PC-9 (cell line): ENCODE results near the gene MAGI2. TPM values are rescaled to one million over a fixed set of nuclear protein-coding genes. Genes with fewer than 3 reads are reported as not detected.

Experiments used
- BruUV-seq: library from RNA; stranded (reverse); fragments of 400-500 nt; replicated peaks from 2 replicates; lab custom pipeline; 2021; lab: Mats Ljungman, UMichigan
- CTCF ChIA-PET: fragments of 300-600 bp; sonication (Branson Sonifier 250); formaldehyde crosslinking; loops from one replicate; lab custom pipeline; 2022; ENCODE audit warnings: antibody characterized with exemption; lab: Charles Lee
- POLR2A ChIA-PET: fragments of 300-600 bp; sonication (Branson Sonifier 250); formaldehyde crosslinking; loops from one replicate; lab custom pipeline; 2022; ENCODE audit warnings: antibody characterized with exemption; ENCODE audit not compliant: unreplicated experiment; lab: Charles Lee
- DNase-seq, 2 experiments: peaks; one replicate each; pipeline versions ENCODE4 v3.0.0 to v3.0.0-alpha.2; 2015 to 2022; ENCODE audit warnings: mixed read lengths in 1 of 2
- H2AFZ ChIP-seq: fragments of 200-600 bp; sonication (generic); 2 replicates; pipeline ENCODE4 v1.8.1; 2017; ENCODE audit warnings: antibody characterized with exemption
- H3F3A ChIP-seq: fragments of 200-600 bp; sonication (generic); 2 replicates; pipeline ENCODE4 v1.8.1; 2017; ENCODE audit warnings: antibody characterized with exemption, mild to moderate bottlenecking, low read depth; ENCODE audit not compliant: insufficient read depth
- H3K27ac ChIP-seq: fragments of 200-600 bp; sonication (generic); 2 replicates; pipeline ENCODE4 v1.6.1; 2016; ENCODE audit warnings: mixed run types
- H3K27me3 ChIP-seq: fragments of 200-600 bp; sonication (generic); 2 replicates; pipeline ENCODE4 v1.6.1; 2016; ENCODE audit warnings: low read depth, mixed run types; ENCODE audit not compliant: insufficient read depth
- H3K36me3 ChIP-seq: fragments of 200-600 bp; sonication (generic); 2 replicates; pipeline ENCODE4 v1.6.1; 2016; ENCODE audit warnings: low read depth, mixed run types
- H3K4me1 ChIP-seq: fragments of 200-600 bp; sonication (generic); replicated peaks from 2 replicates; pipeline ENCODE4 v1.6.1; 2016; ENCODE audit warnings: mixed run types; ENCODE audit not compliant: insufficient read depth
- H3K4me2 ChIP-seq: fragments of 200-600 bp; sonication (generic); 2 replicates; pipeline ENCODE4 v1.6.1; 2017; ENCODE audit warnings: mixed run types
- H3K4me3 ChIP-seq: fragments of 200-600 bp; sonication (generic); 2 replicates; pipeline ENCODE4 v1.6.1; 2016; ENCODE audit warnings: mixed run types
- H3K79me2 ChIP-seq: fragments of 200-600 bp; sonication (generic); 2 replicates; pipeline ENCODE4 v1.6.1; 2017; ENCODE audit warnings: low read depth, mixed run types
- H3K9me2 ChIP-seq: fragments of 200-600 bp; sonication (generic); 2 replicates; pipeline ENCODE4 v1.8.1; 2017; ENCODE audit warnings: mild to moderate bottlenecking; ENCODE audit not compliant: insufficient read depth
- H3K9me3 ChIP-seq: fragments of 200-600 bp; sonication (generic); 2 replicates; pipeline ENCODE4 v1.8.1; 2016; ENCODE audit warnings: low read depth; ENCODE audit not compliant: insufficient read depth
- H4K20me1 ChIP-seq: fragments of 200-600 bp; sonication (generic); 2 replicates; pipeline ENCODE4 v1.8.1; 2017; ENCODE audit not compliant: insufficient read depth
- EZH2 ChIP-seq: fragments of 200-600 bp; sonication (generic); IDR thresholded peaks from 2 replicates; pipeline ENCODE4 v1.8.0; 2017; ENCODE audit warnings: antibody characterized with exemption, low read depth
- intact Hi-C: fragments of 100-400 bp; cut with micrococcal nuclease; formaldehyde crosslinking; loops from one replicate; pipeline ENCODE4 v1.10.0; 2022; ENCODE audit not compliant: unreplicated experiment
- total RNA-seq: library from RNA; stranded (reverse); gene quantifications from 2 replicates; pipeline ENCODE4 v1.2.3, GENCODE V29; 2021
- TF ChIP-seq, protein P1 (sequence below): fragments of 200-600 bp; sonication (generic); conservative IDR thresholded peaks from 2 replicates; pipeline ENCODE4 v1.6.1; 2017; ENCODE audit warnings: mixed run types, antibody characterized with exemption, mild to moderate bottlenecking, moderate library complexity

MAGI2 gene
- total RNA-seq, 1 experiment from 2014 or later = 0.92 TPM

DNA sequence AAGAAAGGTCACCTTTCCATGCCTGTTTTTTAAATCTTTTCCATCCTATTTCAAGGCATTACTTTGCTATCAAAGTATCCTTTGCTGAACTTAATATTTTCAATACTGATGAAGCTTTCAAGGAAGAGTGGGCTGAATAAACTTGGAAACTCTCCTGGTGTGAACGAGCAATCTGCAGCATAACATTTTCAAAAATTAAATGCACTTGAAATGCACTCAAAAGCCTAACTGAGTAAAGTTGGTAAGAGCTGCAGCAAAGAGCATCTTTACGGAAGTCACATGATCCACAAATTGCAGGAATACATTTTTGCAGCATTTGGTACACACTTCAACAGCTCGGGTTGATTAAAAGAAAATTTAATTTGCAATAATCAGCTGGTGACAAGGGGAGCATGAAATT is 1287.6 kb downstream of the MAGI2 start:
- CTCF ChIA-PET = no interaction called here
- H3F3A ChIP-seq = no peaks in the 10 kb centered on the region

GRCh38 chr7:78165454-78165853 is 1288.0 kb downstream of the MAGI2 start:
- Histone ChIP-seq H3K4me1 (no peaks in the 10 kb centered on the region), H4K20me1 (no peaks in the 10 kb centered on the region), H3K27ac (no peak overlapping the region), H3K9me3 (no peaks in the 10 kb centered on the region), H3K27me3 (no peaks in the 10 kb centered on the region), H3F3A (no peaks in the 10 kb centered on the region), H3K36me3 (no peaks in the 10 kb centered on the region), H3K4me2 (no peak overlapping the region), H2AFZ (no peak overlapping the region), H3K4me3 (no peak overlapping the region), H3K79me2 (no peaks in the 10 kb centered on the region), H3K9me2 (no peaks in the 10 kb centered on the region)
- BruUV-seq = no TSS peak
- no peak for DNase-seq
- intact Hi-C loops = no loop called here
- no peak for TF ChIP-seq EZH2
- TF ChIP-seq, protein P1, sequence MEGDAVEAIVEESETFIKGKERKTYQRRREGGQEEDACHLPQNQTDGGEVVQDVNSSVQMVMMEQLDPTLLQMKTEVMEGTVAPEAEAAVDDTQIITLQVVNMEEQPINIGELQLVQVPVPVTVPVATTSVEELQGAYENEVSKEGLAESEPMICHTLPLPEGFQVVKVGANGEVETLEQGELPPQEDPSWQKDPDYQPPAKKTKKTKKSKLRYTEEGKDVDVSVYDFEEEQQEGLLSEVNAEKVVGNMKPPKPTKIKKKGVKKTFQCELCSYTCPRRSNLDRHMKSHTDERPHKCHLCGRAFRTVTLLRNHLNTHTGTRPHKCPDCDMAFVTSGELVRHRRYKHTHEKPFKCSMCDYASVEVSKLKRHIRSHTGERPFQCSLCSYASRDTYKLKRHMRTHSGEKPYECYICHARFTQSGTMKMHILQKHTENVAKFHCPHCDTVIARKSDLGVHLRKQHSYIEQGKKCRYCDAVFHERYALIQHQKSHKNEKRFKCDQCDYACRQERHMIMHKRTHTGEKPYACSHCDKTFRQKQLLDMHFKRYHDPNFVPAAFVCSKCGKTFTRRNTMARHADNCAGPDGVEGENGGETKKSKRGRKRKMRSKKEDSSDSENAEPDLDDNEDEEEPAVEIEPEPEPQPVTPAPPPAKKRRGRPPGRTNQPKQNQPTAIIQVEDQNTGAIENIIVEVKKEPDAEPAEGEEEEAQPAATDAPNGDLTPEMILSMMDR = no peak
- ChIA-PET CTCF (no interaction called here), POLR2A (no interaction called here)

More for the DNA sequence above, 1287.6 kb downstream of the MAGI2 start:
- H3K36me3 ChIP-seq = no peaks in the 10 kb centered on the region
- POLR2A ChIA-PET = no interaction called here
- H4K20me1 ChIP-seq = no peaks in the 10 kb centered on the region
- no peaks in the 10 kb centered on the region for H3K9me2 ChIP-seq
- no peak overlapping the region for H2AFZ ChIP-seq
- intact Hi-C loops = no loop called here
- no peaks in the 10 kb centered on the region for H3K4me1 ChIP-seq
- H3K4me3 ChIP-seq = no peak overlapping the region
- H3K27me3 ChIP-seq = no peaks in the 10 kb centered on the region
- H3K9me3 ChIP-seq = no peaks in the 10 kb centered on the region
- TF ChIP-seq, protein P1 = no peak
- no peak for TF ChIP-seq EZH2
- H3K27ac ChIP-seq = no peak overlapping the region
- H3K79me2 ChIP-seq = no peaks in the 10 kb centered on the region
- BruUV-seq = no TSS peak
- no peak overlapping the region for H3K4me2 ChIP-seq
- DNase-seq = no peak

DNA sequence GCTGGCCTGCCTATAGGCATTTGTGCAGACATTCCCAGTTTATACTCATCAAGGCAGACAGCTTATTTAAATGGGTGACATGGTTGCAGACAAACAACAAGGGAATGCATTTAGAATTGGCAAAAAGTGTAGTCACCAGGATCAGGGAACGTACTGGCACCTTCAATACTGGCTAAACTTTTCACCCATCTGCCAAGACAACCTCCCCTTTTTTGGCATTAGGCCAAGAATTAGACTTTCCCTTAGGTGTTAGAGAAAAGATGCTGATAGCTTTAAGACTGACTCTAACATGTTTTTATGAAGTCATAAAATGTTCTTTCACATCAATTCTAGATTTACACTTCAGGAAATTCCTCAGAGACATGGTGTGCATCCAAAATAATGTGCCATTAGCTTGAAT is 1289.0 kb downstream of the MAGI2 start:
- CTCF ChIA-PET = no interaction called here
- no TSS peak for BruUV-seq

More for the DNA sequence above, 1289.0 kb downstream of the MAGI2 start:
- no peaks in the 10 kb centered on the region for H3F3A ChIP-seq
- H3K9me2 ChIP-seq = no peaks in the 10 kb centered on the region
- no peak overlapping the region for H2AFZ ChIP-seq
- H3K9me3 ChIP-seq = no peaks in the 10 kb centered on the region
- POLR2A ChIA-PET = no interaction called here
- no peak for TF ChIP-seq EZH2
- TF ChIP-seq, protein P1 = no peak
- intact Hi-C loops = no loop called here
- no peaks in the 10 kb centered on the region for H3K79me2 ChIP-seq
- DNase-seq = no peak
- H3K27ac ChIP-seq = no peak overlapping the region
- H3K27me3 ChIP-seq = peaks cover 6% of the 10 kb centered on the region; the same call in 1 of the 2 replicates
- no peaks in the 10 kb centered on the region for H3K4me1 ChIP-seq
- no peaks in the 10 kb centered on the region for H4K20me1 ChIP-seq
- H3K4me3 ChIP-seq = no peak overlapping the region
- H3K4me2 ChIP-seq = no peak overlapping the region
- no peaks in the 10 kb centered on the region for H3K36me3 ChIP-seq
